Activated T-cell treated with anti-CD3 and anti-CD28 coated beads, Interleukin-2, amount 50 U/mL, for 1 hour (primary cell): ENCODE data around the gene MED12L.
"Not testable (repeated sequence)": the region's sequence is repeated elsewhere in the genome, so short reads cannot be mapped to it uniquely, and the experiment has no call there.

Source experiments
- DNase-seq: peaks from one replicate; pipeline ENCODE4 v3.0.0-alpha.2; 2020

Gene MED12L, protein sequence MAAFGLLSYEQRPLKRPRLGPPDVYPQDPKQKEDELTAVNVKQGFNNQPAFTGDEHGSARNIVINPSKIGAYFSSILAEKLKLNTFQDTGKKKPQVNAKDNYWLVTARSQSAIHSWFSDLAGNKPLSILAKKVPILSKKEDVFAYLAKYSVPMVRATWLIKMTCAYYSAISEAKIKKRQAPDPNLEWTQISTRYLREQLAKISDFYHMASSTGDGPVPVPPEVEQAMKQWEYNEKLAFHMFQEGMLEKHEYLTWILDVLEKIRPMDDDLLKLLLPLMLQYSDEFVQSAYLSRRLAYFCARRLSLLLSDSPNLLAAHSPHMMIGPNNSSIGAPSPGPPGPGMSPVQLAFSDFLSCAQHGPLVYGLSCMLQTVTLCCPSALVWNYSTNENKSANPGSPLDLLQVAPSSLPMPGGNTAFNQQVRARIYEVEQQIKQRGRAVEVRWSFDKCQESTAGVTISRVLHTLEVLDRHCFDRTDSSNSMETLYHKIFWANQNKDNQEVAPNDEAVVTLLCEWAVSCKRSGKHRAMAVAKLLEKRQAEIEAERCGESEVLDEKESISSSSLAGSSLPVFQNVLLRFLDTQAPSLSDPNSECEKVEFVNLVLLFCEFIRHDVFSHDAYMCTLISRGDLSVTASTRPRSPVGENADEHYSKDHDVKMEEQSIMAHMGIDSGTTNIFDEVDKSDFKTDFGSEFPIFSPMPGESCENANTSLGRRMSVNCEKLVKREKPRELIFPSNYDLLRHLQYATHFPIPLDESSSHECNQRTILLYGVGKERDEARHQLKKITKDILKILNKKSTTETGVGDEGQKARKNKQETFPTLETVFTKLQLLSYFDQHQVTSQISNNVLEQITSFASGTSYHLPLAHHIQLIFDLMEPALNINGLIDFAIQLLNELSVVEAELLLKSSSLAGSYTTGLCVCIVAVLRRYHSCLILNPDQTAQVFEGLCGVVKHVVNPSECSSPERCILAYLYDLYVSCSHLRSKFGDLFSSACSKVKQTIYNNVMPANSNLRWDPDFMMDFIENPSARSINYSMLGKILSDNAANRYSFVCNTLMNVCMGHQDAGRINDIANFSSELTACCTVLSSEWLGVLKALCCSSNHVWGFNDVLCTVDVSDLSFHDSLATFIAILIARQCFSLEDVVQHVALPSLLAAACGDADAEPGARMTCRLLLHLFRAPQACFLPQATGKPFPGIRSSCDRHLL (N-terminal part only)

DNA sequence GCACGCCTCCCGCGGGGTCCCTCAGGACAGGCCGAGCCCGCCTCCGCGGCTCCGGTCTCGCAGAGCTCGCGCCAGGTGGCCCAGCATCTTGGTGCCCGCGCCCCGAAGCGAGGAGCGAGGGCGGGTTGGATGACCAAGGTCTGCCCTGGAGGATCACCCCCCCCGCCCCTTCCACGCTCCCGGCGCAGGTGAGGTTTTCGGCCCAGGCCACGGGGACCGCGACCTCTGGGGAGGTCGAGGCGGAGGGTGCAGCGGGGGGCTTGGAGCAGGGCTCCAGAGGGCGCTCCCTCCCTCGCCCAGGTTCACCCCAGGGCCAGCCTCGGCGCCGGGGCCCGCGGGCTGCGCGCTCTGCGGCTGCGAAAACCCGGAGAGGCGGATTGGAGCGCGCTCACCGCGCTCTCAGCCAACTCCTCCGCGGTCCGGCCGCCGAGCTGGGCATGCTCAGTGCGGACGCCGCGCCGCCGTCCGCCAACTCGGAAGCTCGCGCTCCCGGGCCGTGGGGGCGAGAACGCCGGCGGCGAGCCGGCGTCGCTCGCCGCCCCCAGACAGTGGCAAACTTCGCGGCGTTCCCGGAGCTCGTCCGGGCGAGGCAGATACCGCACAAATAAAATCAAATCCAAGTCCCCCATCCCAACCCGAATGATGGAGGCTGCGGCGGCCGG lies at the start of gene MED12L:
Gene MED12L, plus strand, starts transcription at position 438 of the 662 bp plus-strand sequence. CDS start 1,263 bp downstream, outside the sequence.
- DNase-seq = peak; percentile 52

DNA sequence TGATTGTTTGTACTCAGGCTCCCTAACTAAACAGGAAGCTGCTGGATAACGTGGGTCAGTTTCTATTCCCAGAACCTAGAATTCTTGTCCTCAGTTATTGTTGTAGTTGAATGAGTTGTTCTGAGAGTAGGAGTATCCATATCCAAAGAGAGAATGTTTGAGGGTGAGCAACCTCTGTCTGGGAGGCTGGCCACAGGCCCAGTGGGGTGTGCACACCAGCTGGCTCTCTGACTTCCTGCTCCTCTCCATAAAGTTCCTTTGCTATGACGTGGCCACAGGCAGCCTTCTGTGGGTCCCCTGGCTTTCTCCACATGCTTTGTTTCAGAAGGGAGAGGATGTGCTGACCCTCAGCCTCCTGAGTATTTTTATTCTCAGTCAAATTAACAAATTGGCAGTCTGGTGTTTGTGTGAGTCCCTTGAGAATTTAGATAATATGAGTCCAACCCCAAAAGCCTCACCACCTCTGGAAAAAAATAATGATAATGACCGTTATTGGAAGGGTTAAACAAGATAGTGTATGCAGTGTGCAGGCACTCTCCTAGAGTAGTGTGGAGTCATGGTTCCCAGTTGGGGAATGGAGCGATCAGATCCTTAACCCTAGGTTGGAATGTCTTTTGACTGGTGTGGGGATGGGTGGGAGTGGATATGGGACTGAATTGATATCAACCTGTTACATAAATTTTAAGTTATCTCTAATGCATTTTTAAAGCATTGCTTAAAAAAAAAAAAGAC lies 47.6 kb upstream of the MED12L start:
- DNase-seq = no peak

DNA sequence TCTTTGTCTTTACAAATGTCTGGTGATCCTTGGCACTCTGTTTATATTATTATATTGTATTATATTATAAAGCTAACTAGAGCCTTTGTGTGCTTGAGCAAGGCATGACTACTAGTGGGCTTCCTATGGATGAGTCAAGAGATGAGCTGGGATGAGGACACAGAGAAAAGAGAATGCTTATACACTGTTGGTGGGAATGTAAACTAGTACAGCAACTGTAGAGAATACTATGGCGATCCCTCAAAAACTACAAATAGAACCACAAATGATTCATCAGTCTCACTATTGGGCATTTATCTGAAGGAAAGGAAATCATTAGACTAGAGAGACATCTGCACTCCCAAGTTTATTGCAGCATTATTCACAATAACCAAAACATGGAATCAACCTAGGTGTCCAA lies 40.8 kb upstream of the MED12L start:
- no peak for DNase-seq

DNA sequence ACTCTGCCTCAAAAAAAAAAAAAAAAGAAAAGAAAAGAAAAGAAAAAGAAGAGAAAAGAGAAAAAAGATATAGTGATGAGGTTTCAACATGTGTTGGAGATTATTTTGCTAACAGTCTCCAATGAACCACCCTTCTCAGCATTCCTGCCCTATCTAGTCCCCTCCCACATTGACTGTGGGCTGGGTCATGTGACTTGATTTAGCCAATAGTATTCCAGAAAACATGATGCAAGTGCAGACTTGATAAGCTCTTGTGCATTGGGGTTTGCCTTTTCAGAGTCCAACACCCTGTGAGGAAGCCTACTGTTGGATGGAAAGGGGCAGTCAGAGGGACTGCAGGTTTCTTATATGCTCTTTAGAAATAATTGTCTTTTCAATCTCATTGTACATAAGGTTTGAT lies 37.8 kb upstream of the MED12L start:
- no peak for DNase-seq

DNA sequence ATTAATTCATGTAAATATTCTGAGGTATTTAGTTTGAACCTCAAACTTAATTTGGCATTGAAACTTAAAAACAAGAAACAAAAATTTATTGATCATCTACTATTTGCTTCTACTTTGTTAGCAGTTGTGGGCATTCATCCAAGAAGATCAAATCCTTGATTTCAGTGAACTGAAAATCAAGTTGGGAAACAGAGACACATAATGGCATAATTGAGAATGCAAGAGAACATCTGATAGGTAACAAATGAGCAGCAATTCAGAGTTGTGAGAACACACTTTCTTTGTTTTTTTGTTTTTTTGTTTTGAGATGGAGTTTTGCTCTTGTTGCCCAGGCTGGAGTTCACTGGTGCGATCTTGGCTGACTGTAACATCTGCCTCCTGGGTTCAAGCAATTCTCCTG lies 33.9 kb upstream of the MED12L start:
- DNase-seq = no peak

DNA sequence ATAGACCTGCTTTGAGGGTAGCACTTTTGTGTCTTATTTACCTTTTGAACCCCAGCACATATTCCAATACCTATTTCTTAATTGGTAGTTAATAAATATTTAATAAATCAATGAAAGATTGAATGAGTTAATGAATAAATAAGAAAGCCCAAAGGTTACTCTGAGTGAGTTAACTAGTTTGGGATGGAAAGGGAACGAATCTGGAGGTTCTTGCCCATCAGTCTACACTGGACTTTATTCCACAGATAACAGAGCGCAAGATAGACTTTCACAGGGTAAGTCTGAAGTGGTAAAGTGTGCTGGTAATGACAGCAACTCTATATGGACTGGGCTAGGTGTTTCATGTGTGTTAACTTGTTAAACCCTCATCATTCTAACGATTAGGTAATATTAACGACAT lies 33.1 kb upstream of the MED12L start:
- no peak for DNase-seq

DNA sequence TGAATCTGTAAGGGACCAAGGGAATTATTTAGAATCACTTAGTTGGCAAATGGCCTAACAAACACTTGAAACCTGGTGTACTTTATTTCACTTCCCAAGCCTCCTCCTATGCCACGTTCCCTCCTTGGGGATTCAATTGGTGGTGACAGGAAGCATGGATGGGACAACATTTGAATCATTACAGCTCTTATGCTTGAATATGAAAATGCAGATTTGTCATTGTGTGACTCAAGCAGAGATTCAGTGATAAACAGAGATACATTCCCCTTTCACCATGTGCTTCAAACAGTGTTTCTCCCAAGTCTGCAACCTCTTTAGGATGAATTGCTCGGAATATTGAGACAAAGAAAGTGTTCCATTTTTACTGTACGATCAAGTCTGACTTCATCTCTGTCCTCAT lies 32.7 kb upstream of the MED12L start:
- no peak for DNase-seq

DNA sequence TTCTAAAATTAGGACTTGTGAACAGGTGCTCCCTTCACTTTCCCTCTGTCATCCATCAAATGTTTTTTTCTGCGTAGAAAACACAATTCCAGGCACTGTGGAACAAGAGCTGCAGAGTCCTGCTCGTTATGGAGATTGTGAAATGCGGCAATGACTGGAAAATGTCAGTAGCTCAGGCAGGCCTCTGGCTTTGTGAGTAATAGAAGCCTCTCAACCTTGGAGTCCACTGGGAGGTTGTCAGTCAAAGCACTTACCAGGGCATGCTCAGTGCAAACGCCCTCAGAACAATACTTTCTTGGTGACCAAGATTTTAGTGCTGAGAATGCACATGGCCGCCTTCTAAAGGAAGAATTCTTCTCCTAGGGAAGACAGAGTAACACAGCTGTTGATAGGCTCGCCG lies 26.7 kb upstream of the MED12L start:
- no peak for DNase-seq

DNA sequence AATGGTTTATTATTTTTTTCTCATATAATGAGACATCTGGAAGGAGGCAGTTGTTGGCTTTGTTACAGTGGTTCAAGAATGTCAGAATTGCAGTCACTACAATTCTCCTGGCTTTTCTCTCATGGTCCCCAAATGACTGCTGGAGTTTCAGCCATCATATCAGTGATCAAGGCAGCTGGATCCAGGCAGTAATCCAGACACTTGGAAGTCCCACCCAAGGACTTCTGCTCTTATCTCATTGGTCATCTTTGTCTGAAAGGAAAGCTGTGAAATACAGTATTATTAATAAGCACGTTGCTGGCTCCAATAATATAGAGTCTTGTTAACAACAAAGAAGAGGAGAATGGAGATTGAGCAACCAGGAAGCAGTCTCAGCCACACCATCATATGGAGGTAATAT lies 22.9 kb upstream of the MED12L start:
- no peak for DNase-seq

DNA sequence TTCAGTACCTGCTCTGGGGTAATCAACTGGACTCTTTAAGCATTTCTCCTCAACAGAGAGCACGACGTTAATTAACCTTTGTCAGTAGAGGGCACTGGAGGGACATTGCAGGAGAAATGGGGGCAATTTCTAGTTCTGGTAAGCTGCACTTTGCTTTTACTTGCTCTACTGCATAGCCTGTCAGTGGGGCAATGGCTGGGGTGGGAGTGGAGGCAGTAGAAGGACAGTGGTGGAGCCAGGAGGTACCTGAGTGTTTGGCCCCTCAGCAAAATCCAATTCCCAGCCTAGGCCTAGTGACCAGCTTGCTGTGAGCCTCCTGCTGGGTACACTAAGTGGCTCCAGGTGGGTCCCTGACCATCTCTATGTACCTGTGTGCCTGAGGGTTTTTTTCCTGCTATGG lies 18.3 kb upstream of the MED12L start:
- DNase-seq = no peak

DNA sequence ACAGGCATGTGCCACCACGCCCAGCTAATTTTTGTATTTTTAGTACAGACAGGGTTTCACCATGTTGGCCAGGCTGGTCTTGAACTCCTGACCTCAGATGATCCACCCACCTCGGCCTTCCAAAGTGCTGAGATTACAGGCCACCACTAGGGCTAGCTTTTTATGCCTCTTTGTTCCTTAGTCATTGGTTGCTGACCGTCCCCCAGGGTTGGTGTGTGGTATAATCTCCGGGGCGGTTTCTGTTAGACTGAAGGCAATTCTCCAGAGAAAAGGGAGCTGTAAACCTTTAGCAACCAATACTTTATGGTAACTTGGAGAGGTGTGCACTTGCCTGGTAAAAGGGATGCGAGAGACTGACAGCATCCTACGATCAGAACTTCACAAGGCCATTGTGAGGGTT lies 12.6 kb upstream of the MED12L start:
- not testable (repeated sequence) for DNase-seq

DNA sequence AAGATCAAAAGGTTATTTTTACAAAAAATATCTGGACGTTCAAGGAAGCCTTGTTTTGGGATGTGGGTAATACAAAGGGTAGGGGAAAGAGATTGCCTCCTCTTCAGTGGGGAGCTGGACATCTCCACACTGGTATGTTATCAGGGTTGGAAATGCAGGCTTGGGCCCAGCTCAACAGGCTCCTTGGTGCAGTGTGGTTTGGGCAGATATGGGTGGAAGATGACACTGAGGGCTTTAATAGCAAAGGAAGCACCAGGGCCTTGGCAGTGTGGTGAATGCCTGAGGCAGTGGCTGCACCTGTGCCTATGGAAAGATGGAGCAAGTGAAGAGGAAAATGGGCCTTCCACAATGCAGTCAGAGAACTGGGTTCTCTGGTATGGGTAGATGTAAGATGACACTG lies 11.2 kb upstream of the MED12L start:
- no peak for DNase-seq

DNA sequence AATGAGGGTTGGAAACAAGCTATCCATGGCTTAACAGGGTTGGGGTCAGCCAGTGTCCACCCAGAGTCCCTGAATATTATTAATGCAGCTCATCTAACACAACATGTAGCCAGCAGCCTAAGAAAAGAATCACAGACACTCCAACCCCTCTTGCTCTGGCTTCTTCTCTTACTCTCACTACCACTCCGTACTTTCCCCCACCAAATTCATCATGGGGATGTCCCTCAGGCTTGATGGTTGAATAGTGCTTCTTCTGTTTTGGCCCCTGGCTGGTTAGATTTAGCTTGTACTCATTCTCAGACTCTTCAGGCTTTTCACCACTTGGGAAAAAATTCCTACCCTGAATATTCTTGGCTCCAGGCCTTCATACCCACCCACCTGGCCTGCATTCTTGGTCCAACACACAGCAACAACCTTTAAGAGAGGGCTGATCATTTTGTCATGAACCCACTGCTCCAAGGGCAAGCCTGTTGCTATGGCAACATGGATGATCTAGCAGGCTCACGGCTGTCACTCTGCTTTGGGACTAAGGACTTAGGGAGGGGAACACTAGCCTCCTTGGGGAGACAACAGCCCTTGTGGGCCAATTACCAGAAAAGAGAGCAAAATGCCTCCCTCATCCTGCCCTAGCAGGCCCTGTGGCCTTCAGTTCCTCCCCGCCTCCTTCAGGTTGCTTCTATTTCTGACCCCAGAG lies 9.4 kb upstream of the MED12L start:
- no peak for DNase-seq

DNA sequence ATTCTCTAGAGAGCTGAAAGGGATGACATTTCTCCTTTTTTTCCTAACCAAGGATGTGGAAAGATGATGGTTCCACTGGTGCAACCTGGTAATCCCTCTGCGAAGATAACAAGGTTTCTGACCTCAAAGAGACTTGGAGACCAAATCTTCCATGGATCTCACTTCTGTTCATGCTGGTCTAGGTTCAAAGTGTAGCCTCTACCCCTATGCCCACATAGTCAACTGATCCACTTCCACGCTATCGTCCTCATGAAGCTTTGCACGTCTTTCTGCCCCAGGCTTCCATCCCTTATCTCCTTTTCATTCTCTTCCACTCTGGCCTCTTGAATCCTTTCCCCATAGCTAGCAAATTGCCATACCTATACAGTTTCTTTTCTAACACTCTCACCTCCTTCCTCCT lies 8.8 kb upstream of the MED12L start:
- DNase-seq = no peak

DNA sequence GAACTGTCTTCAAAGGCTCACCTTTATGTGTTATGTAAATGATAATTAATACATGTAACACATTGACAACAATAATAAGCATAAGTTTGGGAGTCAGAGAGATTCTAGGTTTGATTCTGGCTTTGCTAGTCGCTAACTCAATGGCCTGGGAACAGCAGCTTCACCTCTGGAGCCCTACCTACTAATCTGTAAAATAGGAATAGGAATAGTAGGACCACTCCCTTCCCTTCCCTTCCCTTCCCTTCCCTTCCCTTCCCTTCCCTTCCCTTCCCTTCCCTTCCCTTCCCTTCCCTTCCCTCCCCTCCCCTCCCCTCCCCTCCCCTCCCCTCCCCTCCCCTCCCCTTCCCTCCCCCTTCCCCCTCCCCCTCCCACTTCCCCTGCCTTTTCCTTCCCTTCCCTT lies 4.4 kb upstream of the MED12L start:
- DNase-seq = not testable (repeated sequence)

DNA sequence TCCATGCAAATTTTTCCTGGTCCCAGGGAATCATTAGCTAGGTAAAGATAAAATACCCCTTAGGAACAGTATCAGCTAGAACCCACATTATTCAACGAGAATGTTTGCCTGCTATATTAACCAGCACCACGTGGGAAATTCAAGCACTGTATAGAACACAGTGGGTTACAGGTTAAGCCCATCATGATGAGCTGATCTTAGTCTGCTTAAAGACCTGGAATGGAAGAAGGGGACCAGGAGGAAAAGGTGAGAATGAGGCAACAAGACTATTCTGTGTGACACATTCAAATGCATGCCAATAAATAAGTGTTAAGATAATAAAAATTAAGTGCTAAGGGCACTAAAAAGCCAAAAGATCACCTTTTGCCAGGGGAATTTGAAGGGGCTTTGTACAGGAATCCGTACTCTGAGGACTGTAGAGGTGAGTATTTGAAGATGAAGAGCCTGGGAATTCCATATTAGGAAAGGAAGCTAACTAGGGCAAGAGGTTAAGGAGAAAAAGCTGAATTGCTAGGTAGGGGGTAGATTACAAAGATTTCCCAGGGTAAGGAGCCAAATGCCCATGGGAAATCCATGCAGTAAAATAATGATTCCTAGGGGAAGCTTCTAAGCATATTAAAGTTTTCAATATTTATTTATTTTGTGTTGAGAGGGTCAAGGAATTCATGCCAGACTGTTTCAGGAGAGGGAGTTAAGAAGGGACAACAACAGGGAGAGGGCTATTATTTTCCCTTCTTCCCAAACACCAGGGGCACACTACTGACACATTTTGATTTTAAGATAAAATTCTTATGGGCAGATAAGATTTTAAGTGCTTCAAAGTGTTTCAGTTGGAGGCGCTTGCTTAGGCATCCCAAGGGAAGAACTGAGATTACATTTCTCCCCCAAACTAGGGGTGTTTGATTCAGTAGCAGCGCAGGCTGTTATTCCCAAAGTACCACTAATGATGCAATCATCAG lies 2.3 kb upstream of the MED12L start:
- DNase-seq = no peak

DNA sequence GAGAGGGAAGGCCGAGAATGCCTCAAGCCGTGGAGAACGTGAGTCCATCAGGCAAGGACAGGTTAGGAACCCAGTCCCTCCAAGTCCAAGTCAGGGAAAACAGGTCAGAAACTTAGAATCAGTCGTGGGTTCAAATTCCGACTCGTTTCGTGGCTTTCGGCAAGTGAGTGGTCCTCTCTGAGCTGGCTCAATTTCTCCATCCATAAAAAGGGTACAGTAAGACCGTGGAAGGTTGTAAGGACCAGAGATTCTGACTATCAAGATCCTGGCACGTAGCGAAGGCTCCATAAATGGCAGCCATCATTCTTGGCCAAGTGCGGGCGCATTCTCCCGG lies 604 bp upstream of the MED12L start:
- no peak for DNase-seq

DNA sequence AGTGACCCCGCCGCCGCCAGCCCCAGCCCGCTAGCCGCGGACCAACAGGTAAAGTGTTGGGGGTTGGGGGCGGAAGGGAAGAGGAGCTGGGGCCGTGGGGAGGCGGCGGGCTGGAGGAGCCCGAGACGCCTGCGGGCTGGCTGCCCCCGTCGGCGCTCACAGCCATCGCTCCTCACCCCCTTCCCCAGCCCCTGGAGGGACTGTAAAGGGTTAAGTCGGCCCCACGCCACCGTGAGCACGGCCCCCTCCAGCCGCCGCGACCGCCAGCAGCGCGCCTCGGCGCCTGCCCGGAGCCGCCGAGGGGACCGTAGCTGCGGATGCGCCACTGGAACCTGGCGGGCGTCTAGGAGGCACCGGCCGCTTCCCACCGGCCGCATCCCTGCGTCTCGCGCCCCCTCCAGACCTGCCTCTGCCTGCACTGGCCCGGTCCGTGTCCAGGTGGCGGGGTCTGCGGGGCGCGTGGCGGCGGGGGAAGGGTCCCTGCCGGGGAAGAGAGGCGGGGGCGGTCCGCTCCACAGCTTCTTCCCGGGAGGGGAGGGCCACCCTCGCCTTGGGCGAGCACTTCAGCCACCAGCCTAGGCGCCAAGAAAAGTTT lies 522 bp downstream of the MED12L start:
- peak; percentile 36 for DNase-seq

DNA sequence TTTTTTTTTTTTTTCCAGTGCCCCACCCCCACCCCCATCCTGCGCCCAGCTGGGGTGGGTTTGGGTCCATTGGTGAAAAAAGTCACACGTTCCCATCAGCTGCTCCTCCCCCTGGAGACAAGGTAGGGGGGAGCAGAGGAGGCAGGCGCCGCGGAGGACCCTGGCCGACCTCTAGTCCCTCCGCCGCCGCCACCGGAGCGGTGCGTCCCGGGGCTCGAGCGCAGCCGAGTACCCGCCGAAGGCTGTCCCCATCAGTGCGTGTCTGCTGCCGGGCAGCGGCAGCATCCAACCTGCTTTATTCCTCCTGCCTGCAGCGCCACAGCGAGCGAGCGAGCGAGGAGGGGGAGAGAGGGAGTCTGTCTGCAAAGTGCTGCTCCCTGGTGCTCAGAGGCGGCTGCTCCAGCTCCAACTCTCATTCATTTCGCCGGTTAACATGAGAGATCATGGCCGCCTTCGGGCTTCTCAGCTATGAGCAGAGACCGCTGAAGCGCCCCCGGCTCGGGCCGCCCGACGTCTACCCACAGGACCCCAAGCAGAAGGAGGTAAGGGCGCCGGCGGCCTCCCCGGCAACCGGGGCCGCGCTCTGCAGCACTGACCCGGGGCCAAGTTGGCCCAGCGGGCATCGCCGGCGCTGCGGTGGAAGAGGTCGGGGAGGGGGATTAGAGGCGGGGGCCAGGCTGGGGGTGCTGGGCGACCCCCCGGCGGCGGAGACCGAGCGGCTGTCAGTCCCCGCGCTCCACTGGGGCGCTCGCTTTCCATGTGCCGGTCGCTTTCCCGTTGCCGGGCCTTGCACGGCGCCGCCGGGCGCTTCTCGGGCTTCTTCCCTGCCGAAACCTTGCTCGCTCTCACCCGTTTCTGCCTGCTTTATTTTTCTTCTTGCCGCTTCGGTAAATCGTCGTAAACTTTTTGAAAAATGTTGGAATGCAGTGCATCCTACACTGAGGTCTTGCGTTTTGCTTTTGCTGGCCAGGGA lies 1.3 kb downstream of the MED12L start:
- DNase-seq = peak; percentile 73
